SK-N-MC (cell line): Measurements from ENCODE around the gene DAPK1.

Experiments used
- DNase-seq: peaks from one replicate; pipeline ENCODE4 v3.0.0-alpha.2; 2011; ENCODE audit warnings: low read depth, low spot score
- H3K27ac ChIP-seq: fragments of 200-600 bp; sonication (generic); 2 replicates; pipeline ENCODE4 v1.5.1; 2016; ENCODE audit warnings: mixed run types
- H3K36me3 ChIP-seq: fragments of 200-600 bp; sonication (generic); 2 replicates; pipeline ENCODE4 v1.6.1; 2017; ENCODE audit warnings: antibody characterized with exemption, low read length, mixed read lengths; ENCODE audit not compliant: insufficient read depth
- H3K4me3 ChIP-seq: fragments of 200-600 bp; sonication (generic); 2 replicates; pipeline ENCODE4 v1.5.1; 2016
- H3K9ac ChIP-seq: fragments of 200-600 bp; sonication (generic); 2 replicates; pipeline ENCODE4 v1.8.0; 2017; ENCODE audit warnings: mixed run types, mixed read lengths; ENCODE audit not compliant: insufficient read length
- H3K9me3 ChIP-seq: fragments of 200-600 bp; sonication (generic); 2 replicates; pipeline ENCODE4 v1.6.1; 2017; ENCODE audit warnings: low read depth, mild to moderate bottlenecking, antibody characterized with exemption, low read length, moderate library complexity, mixed read lengths
- EZH2 ChIP-seq: fragments of 200-600 bp; sonication (generic); IDR thresholded peaks from one replicate; pipeline ENCODE4 v1.6.1; 2017; ENCODE audit warnings: antibody characterized with exemption
- FOXP2 ChIP-seq: optimal IDR thresholded peaks from 2 replicates; pipeline ENCODE3; 2011; ENCODE audit warnings: mild to moderate bottlenecking, moderate library complexity; ENCODE audit not compliant: insufficient read depth; ENCODE audit errors: extremely low read length, control extremely low read depth
- POLR2AphosphoS5 ChIP-seq: IDR thresholded peaks from 2 replicates; pipeline ENCODE4 v1.6.1; 2012; ENCODE audit warnings: mild to moderate bottlenecking, low read depth, low read length, borderline replicate concordance

Gene DAPK1

GRCh38 chr9:87610200-87611155 lies 112.8 kb downstream of the DAPK1 start:
- H3K9me3 ChIP-seq, result no peaks in the 10 kb centered on the region
- H3K27ac ChIP-seq, result peak overlapping the region; percentile 62
- no peak for DNase-seq
- H3K36me3 ChIP-seq, result peaks cover 59% of the 10 kb centered on the region
- no peak for TF ChIP-seq FOXP2
- TF ChIP-seq POLR2AphosphoS5, result no peak
- no peak for TF ChIP-seq EZH2
- H3K4me3 ChIP-seq, result no peak overlapping the region
- H3K9ac ChIP-seq, result no peak overlapping the region

- DNase-seq, result no peak
- Histone ChIP-seq H3K27ac (no peak overlapping the region), H3K9me3 (no peaks in the 10 kb centered on the region), H3K36me3 (peaks cover 72% of the 10 kb centered on the region), H3K4me3 (no peak overlapping the region), H3K9ac (no peak overlapping the region)
- TF ChIP-seq POLR2AphosphoS5 (no peak), EZH2 (no peak)
Measured at GRCh38 chr9:87611776-87612175, 114.1 kb downstream of the DAPK1 start.

GRCh38 chr9:87612536-87612935 lies 114.9 kb downstream of the DAPK1 start:
- Histone ChIP-seq H3K9me3 (no peaks in the 10 kb centered on the region), H3K27ac (peak overlapping the region; percentile 70; the same call in 1 of the 2 replicates), H3K9ac (no peak overlapping the region), H3K4me3 (no peak overlapping the region), H3K36me3 (peaks cover 79% of the 10 kb centered on the region)
- TF ChIP-seq EZH2 (no peak), POLR2AphosphoS5 (no peak), FOXP2 (no peak)
- DNase-seq, result no peak

- Histone ChIP-seq H3K36me3 (peaks cover 79% of the 10 kb centered on the region), H3K9ac (no peak overlapping the region), H3K9me3 (no peaks in the 10 kb centered on the region), H3K27ac (peak overlapping the region; percentile 70), H3K4me3 (0 out of 2 replicates have a peak overlapping the region, but pooled peaks have one; percentile 18)
- TF ChIP-seq POLR2AphosphoS5 (no peak), EZH2 (no peak), FOXP2 (no peak)
- DNase-seq, result no peak
Measured at GRCh38 chr9:87613265-87614111, 115.8 kb downstream of the DAPK1 start.

GRCh38 chr9:87614397-87614796 lies 116.7 kb downstream of the DAPK1 start:
- H3K36me3 ChIP-seq, result peaks cover 81% of the 10 kb centered on the region
- H3K27ac ChIP-seq, result no peak overlapping the region

GRCh38 chr9:87615136-87615535 lies 117.5 kb downstream of the DAPK1 start:
- Histone ChIP-seq H3K4me3 (no peak overlapping the region), H3K9ac (no peak overlapping the region)
- TF ChIP-seq EZH2 (no peak), POLR2AphosphoS5 (no peak), FOXP2 (no peak)

More at GRCh38 chr9:87614397-87614796, 116.7 kb downstream of the DAPK1 start:
- no peaks in the 10 kb centered on the region for H3K9me3 ChIP-seq
- no peak for DNase-seq
- no peak overlapping the region for H3K4me3 ChIP-seq
- H3K9ac ChIP-seq, result no peak overlapping the region
- TF ChIP-seq FOXP2, result no peak
- TF ChIP-seq POLR2AphosphoS5, result no peak

GRCh38 chr9:87615547-87616148 lies 118.0 kb downstream of the DAPK1 start:
- H3K36me3 ChIP-seq, result peaks cover 86% of the 10 kb centered on the region
- no peaks in the 10 kb centered on the region for H3K9me3 ChIP-seq
- no peak overlapping the region for H3K4me3 ChIP-seq
- H3K9ac ChIP-seq, result no peak overlapping the region
- no peak for TF ChIP-seq EZH2
- DNase-seq, result no peak
- no peak overlapping the region for H3K27ac ChIP-seq

More at GRCh38 chr9:87615136-87615535, 117.5 kb downstream of the DAPK1 start:
- DNase-seq, result no peak
- Histone ChIP-seq H3K36me3 (peaks cover 86% of the 10 kb centered on the region), H3K27ac (no peak overlapping the region), H3K9me3 (no peaks in the 10 kb centered on the region)

- TF ChIP-seq EZH2 (no peak), POLR2AphosphoS5 (no peak), FOXP2 (no peak)
- peaks cover 69% of the 10 kb centered on the region for H3K36me3 ChIP-seq
- H3K9ac ChIP-seq, result no peak overlapping the region
- no peaks in the 10 kb centered on the region for H3K9me3 ChIP-seq
- H3K4me3 ChIP-seq, result no peak overlapping the region
- no peak overlapping the region for H3K27ac ChIP-seq
- DNase-seq, result no peak
Measured at GRCh38 chr9:87618226-87618625, 120.6 kb downstream of the DAPK1 start.
